ENCODE data around the gene ASB6.
A peak's percentile ranks its signal among the peaks of the same experiment; 100 is the strongest.

Gene ASB6, protein sequence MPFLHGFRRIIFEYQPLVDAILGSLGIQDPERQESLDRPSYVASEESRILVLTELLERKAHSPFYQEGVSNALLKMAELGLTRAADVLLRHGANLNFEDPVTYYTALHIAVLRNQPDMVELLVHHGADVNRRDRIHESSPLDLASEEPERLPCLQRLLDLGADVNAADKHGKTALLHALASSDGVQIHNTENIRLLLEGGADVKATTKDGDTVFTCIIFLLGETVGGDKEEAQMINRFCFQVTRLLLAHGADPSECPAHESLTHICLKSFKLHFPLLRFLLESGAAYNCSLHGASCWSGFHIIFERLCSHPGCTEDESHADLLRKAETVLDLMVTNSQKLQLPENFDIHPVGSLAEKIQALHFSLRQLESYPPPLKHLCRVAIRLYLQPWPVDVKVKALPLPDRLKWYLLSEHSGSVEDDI
- 55.8 to 60.8 reads per million in 2 donors for total RNA-seq

DNA sequence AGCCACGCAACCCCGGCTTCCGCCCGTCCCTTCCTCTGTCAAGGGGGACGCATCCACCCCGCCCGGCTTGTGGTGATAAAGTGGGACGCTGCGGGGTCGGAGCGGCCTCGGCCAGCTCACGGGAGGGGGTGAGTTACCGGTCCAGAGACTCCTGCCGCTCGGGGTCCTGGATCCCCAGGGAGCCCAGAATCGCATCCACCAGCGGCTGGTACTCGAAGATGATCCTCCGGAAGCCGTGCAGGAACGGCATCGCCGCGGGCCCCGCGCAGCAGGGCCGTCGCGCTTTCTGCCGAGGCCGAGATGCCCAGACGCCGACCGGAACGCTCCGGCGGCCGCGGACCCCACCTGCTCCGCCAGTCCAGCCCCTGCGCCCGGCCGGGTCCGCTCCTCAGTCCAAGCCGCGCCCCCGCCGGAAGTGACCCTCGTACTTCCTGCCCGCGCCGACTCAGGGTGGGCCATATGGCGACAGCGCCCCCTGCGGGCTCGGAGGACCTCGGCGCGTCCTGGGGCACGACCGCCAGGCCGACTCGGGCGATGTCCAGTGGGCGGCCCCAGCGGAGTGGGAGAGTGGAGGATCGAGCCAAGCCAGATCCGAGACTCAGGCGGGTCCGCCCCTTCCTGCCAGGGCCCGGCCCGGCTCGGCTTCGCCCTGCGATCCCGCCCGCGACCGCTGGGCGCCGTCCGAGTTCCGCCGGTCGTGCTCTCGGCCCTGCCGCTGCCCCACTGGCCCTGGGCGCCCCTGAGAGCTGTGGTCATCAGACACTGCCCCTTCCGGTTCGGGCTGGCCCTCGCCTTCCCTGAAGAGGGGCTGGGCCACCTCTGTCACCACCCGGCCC is at the start of gene ASB6:
Gene ASB6, minus strand, starts transcription at position 402 of the 836 bp plus-strand sequence. Its CDS starts 152 bp downstream, at position 250.
- peak; percentile 92 for DNase-seq

DNA sequence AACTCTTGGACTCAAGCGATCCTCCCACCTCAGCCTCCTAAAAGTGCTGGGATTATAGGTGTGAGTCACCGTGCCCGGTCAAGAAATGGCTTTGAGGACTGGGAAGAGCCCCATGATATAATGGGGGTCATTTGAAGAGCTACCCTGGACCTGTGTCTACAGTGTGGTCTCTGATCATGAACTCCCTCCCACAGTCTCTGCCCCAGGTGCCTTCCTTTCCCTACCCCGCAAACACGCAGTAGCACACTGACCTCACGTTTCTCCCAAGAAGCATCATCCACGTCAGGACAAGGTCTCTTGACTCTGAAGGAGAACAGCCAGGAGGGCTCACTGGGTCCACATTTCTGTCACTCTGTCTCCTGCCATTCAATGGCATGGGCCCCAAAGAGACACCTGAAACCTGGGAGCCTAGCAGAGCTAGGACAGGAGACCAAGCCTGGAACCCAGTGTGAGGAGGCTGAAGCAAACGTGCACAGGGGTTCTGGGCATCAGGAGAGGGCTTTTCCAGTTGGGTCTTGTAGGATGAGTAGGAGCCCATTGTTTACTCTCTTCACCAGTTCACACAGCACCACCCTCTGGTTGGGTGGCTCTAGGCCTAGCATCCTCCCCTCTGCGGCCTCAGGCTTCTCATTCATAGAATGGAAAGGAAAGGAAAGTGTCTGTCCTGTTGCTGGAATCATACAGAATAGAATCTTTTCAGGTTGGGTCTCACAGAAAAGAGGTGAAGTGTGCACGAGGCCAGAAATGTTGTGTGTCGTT is 46.5 kb upstream of the ASB6 start:
- DNase-seq, result no peak

DNA sequence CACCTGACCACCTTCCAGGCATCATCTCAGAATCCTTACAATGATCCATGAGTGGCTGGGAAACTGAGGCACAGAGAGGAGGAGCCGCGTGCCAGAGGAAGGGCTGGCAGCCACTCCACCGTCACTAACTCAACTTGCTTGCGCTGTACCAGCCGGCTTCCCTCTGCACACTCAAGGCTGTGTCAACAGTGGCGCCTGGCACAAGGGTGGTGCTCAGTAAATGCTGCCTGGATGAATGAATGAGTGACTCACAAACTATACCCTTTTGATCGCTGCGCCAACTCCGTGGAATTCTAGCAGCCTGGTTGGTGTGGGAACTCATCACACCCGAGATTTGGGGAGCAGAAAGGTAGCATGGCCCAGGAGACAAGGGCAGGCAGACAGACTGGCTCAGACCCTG is 45.4 kb upstream of the ASB6 start:
- no peak for DNase-seq

DNA sequence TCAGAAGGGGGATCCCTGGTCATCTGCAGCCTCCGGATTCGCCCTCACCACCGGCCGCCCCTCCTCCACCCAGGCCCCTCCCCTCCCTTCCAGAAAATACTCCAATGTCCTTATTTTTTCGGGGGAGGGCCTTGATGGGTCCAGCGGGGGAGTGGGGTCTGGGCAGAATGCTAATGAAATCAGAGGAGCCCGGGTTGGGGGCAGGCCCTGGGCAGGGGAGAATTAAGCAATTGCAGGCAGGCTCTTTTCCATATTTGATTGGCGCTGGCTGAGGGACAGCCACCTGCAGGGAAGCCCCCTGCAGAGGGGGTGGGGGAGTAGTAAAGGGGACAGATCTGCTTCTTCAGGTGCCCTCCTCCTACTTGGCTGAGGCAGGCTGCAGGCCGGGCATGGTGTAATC is 44.8 kb upstream of the ASB6 start:
- DNase-seq, result no peak

DNA sequence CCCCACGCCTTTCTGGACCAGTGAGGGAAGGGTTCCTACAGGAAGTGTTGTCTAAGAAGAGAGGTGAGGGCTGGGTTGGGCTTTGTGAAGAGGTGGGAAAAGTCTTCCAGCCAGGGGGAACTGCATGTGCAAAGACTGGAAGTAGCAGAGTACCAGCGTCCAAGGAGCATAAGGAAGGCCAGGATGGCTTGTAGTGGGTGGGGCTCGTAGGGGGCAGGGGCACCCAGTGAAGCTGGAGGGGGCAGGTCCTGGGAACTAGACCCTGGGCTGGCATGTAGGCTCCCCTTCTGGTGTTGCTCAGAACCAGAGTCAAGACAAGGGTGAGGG is 43.9 kb upstream of the ASB6 start:
- no peak for DNase-seq

DNA sequence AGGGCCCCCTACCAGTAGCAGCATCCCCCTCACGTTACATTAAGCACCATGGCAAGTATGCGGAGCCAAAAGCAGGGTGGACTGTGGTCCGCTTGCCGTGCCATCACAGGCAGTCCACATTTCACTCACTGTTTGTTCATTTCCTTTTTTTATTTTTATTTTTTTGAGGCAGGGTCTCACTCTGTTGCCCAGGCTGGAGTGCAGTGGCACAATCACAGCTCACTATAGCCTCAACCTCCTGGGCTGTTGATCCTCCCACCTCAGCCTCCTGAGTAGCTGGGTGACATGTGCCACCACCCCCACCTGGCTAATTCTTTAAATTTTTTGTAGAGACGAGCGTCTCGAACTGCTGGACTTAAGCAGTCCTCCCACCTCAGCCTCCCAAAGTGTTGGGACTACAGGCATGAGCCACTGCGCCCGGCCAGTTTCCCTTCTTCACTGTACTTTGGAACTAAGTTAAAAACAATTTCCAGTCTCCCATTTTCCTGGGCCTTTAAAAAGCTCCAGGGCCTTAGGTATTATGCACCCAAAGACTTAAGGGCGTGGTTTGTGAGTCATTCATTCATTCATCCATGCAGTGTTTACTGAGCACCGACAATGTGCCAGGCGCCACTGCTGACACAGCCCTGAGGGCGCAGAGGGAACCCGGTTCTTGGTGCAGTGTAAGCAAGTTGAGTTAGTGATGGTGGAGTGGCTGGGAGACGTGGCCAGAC is 43.4 kb upstream of the ASB6 start:
- DNase-seq, result no peak

DNA sequence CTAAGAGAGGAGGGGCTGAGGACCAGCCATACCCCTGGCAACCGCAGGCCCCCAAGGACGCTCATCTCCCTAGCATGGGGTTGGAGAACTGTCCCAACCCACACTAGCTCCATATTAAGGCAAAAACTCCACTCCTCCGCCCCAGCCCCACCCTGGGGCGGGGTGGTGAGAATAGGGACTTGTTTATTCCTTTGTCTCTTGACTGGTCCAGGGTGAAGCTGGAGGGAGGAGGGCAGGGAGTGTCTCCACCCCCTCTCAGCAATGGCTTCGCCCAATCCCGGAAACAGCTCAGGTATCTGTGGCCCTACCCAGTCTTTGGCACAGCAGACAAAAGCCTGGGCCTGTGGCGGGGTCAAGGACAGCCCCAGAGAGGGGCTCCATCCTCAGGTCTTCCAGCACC is 40.4 kb upstream of the ASB6 start:
- DNase-seq, result no peak

DNA sequence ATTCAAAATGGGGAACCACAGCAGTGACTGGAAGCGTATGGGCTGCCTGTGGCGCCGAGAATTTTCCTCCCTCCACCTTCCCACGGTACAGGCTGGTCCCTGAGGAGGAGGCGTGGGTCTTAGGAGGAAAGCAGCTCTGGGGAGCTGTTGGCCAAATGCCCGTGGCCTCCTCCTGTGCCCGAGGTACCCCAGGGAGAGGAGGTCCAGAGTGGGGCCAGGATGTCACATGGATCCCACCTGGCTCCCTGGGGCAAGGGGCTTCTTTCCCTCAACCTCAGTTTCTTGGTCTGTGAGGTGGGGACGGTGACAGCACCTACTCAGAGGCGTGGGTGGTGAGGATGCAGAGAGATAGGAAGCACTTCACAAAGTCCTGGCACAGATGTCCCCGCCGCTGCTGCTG is 40.0 kb upstream of the ASB6 start:
- no peak for DNase-seq

DNA sequence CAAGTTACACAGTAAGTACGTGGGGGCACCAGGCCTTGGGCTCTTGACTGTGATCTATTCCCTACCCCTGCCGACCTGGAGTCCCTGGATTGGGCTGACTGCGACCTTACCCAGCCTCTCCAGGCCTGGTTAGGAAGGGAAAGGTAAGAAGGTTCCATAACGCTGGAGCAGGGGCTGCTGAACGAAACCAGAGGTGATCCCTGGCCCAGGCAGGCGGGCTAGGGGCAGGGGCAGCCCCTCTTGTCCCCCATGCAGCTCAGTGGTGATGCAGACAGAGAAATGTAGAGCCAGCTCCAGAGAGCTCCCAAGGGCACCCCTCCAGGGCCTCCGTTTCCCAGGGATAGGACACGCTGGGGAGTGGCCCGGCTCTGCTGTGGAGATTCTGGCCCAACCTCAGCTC is 37.6 kb upstream of the ASB6 start:
- DNase-seq, result no peak

DNA sequence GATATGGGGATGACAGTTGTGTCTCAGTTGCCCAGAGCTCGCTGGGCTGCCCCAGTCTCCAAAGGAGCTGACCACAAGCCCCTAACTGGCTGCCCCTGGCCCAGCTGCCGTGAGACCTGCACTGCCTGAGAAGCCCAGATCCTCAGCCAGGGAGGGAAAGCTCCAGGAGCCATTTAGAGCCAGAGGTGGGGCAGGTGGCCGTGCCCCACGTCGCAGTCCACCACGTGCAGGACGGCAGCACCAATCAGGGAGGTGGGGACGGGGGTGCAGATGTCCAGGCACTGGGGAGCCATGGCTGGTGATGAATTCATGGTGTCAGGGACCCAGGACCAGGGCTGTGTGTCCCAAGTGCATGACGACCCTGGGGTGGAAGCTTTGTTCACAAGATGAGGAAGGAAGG is 36.9 kb upstream of the ASB6 start:
- no peak for DNase-seq

DNA sequence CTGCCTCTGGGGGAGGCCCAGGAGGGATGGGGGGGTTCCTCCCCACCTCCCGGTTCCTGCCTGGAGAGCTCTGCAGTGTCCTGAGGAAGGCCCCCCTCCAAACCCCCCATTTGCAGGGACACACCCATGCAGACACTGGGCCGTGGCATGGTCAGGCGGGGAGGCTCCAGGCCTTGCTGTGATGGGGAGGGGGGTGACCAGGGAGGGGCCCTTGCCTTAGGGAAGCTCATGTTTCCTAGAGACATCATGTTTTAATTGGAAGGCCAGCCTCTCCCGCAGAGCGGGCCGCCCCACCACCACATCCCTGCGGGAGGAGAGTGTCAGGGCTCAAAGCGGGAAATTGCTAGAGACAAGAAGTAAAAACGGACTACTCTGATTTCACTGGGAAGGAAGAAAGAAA is 35.5 kb upstream of the ASB6 start:
- DNase-seq, result no peak

DNA sequence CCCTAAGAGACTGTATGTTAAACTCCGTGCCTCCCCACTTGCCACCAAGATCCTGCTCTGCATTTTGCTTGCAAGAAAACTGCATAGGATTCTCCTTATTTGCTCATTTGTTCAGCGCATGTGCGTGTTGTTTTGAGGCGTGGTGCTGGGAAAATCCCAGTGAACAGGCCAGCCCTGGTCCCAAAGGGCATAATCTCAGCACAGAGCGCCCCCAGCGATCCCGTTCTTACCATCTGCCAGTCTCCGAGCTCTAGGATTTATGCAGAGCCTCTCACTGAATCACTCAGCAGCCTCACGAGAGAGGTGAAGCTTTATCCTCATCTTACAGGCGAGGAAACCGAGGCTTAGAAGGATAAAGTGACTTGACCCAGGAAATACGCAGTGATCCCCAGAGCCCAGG is 35.0 kb upstream of the ASB6 start:
- no peak for DNase-seq

DNA sequence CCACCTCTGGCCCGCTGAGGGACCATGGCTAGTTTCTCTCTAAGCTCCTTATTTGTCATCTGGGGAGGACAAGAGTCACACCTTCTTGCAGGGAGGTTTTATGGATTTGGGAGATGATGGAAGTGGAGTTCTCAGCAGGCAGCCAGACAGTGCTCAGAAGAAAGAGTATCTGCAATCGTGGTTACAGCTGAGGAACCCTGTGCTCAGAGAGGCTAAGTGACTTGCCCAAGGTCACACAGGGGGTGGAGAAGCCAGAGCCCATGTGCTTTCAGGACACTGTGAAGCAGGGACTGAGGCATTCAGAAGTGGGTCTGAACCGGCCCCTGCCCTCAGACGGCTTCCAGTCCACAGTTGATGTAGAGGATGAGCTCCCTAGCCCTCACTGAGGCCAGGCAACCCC is 34.3 kb upstream of the ASB6 start:
- DNase-seq, result no peak

DNA sequence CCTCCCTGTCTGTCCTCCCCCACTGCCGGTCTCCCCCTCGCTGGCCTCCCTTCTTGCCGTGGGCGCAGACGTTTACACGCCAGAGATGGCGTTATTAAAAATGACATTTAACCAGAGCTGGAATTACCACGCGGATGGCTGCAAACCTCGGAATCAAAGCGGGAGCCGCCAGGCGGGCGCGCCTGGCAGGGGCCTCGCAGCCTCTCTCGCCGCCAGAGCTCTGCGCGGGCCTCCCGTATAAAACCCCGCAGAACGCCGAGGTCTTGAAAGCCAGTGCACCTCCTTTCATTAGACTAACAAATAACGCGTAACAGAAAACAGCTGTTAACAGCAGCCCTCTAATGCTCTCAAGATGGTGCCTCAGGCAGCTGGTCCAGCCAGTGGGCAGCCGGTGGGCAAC is 33.7 kb upstream of the ASB6 start:
- no peak for DNase-seq

DNA sequence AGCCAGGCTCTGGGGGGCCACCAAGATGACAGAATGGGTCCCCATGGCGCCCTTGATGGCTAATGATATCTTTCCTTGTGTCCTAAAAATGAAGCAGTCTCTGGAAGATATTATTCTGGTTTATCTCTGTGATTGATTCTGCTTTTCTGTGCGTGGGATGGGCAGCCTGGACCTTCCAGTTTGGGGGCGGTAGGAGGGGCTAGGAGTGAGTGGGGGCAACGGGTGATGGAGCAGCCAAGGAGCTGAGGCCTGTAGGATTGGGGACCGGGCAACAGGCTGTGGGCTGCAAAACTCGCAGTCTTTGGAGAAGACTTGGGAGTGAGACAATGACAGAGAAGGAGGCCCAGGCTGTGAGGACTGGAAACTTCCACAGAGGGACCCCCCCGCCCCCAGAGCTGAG is 32.3 kb upstream of the ASB6 start:
- no peak for DNase-seq

DNA sequence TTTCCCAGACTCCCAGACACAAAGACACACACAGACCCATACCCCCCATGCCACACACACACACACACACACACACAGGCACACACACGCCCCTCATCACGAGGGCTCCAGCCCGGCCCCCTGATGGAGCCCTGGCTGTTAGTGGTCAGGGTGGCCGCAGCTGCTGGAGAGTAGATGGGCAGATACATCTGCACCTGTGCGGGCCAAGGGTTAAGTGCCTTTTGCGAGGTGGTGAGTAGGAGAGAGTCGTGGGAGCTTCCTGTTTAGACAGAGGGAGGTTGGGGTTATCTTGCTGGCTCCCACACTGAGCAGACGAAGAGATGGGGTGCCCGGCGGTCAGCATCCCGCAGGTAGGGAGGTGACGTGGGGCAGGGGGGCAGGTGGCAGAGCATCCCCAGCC is 31.7 kb upstream of the ASB6 start:
- no peak for DNase-seq

DNA sequence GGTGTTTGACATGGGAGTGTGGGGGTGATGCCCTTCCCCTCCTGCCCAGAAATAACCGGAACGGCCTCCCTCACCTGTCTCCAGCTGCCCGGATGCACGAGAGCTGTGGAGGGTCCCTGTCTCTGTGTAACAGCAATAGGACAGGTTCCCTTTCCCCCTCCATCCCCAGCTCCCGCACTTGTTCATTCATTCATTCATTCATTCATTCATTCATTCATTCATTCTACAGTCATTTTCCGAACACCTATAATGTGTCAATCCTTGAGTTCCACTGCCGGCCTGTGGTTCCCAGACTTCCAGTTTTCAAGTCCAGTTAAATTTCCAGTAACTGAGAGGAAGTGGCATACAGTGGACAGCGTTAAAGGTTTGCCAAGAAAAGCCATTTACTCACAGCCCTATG is 30.8 kb upstream of the ASB6 start:
- DNase-seq, result no peak

DNA sequence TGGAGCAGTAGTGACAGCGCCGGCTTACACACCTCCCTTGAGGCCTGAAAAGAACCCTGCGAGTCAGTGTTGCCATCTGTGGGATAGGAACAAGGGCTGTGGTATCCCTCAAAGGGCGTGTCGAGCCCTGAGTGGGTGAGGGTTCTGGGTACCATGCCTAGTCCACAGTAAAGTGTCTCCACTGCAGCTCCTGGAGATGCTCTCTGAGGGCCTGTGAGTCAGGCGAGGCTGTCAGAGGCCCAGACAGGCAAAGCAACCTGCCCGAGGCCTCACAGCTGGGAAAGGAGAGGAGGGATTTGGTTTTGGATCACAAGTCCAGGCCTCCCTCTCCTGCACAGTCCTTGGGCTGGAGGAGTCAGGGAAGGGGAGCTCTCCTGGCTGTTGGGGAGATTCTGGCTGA is 29.6 kb upstream of the ASB6 start:
- DNase-seq, result no peak

DNA sequence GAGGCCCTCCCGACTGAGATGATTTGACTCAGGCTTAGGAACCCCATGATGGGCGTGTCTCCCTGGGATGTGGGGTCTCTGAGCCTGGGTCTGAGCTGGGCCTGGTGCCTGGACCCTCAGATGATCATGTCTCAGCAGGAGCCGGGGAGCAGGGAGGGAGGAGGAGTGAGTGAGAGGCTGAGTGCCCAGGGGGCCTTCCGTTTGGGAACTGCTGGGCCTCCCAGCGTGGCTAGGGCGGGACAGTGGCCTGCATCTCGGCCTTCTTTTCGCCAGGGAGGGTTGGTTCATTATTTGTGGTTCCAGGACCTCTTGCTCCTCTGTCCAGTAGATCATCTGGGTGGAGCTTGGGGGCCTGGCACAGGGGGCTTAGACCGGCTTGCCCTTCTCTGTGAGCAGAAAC is 29.1 kb upstream of the ASB6 start:
- no peak for DNase-seq

DNA sequence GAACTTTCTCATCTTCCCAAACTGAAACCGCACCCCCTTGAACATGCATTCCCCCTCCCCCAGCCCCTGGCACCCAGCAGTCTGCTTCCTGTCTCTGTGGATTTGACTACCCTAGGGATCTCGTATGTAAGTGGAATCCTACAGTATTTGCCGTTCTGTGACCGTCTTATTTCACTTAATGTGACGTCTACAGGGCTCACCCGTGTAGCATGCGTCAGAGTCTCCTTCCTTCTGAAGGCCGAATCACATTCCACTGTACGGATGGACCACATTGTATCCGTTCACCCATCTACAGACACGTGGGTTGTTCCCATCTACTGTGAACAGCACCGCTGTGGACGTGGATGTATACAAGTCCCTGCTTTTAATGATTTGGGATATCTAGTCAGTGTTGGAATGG is 28.0 kb upstream of the ASB6 start:
- no peak for DNase-seq

DNA sequence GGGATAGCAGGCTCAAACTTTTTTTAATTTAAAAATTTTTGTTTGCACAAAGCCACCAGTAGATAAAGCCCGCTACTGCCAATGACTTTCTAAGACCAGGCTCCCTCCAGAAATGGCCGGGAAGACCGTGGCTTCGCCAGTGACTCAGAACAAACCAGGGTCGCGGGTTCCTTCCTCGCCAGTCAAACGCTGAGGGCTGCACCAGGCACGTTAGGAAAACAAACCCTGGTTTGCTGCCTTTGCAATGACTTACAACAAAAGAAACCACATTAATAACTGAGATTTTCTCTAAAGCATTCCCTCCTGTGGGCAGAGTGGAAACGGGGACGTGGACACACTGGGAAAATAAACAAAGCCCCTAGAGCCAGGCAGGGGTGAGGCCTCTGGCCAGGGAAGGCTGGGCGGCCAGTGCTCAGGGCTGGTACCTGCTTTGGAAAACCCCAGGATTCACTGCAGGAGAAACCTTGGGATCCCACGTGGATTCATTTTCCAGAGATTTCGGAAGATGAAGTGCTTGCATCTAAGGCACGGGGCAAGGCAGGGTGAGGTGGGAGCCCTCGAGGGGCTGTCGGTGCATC is 27.3 kb upstream of the ASB6 start:
- no peak for DNase-seq

DNA sequence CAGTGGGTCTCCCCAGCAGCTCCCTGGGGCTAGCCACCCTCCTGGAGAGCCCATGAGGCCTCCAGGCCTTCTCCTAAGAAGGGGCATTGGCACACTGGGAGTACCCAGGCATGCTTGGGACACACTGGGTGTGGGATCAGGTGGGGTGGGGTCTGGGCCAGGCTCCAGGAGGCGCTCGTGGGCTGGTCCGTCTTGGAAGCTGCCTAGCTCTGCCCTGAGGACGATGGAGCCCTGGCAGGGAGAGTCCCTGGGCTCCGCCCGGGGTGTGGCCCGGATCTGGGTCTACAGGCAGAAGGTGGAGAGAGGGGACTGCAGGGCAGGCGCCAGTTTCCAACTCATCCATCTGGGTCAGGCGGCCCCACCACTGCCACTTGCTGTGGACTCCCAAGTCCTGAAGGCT is 25.9 kb upstream of the ASB6 start:
- no peak for DNase-seq

DNA sequence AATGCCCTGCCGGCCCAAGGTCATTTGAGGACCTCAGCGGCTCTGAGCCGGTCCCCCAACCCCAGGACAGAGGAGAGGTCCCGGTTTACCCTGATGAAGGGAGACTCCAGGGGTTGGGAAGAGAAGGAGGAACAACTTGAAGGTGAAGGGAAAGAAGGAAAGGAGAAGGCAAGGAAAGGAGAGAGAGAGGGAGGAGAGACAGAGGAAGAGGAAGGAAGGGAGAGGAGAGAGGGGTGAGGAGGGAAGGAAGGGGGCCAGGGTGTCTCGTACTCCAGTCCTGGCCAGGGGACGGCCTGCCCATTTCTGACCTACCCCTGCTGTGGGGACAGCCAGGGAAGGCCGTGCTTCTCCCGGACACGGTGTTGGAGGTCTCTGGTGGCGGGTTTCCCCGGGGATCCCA is 25.4 kb upstream of the ASB6 start:
- no peak for DNase-seq
